Measurements from ENCODE around the gene BEX3.

- TF ChIP-seq CTCF (IDR thresholded peaks at IDR 0.05 in 8 of 11, conservative IDR thresholded peaks at IDR 0.05 in 3 of 11) (no peak), POLR2A (IDR thresholded peaks at IDR 0.05) (no peak)
These were observed 19.8 kb downstream of the BEX3 start for GRCh38 chrX:103396186-103396585.

Measured in spleen (tissue), 7 donors.